K562 (cell line): Measurements from ENCODE around the gene ITGB2. TPM values are rescaled to one million over a fixed set of nuclear protein-coding genes. Genes with fewer than 3 reads are reported as not detected.

Experiments
- ARID1B ChIP-seq: fragments of 450-650 bp; IDR thresholded peaks from 2 replicates; pipeline ENCODE4 v1.6.1; 2016; ENCODE audit warnings: antibody characterized with exemption, mild to moderate bottlenecking, inconsistent platforms
- BRD9 ChIP-seq: fragments of 450-650 bp; IDR thresholded peaks from 2 replicates; pipeline ENCODE4 v1.6.1; 2018; ENCODE audit warnings: low read depth; ENCODE audit not compliant: partially characterized antibody
- CEBPG ChIP-seq, 3 experiments: fragments of 200-800 bp in 1 of 3; sonication (Bioruptor generic) in 1 of 3; sonication (generic) in 1 of 3; formaldehyde crosslinking in 1 of 3; IDR thresholded peaks in 2 of 3; conservative IDR thresholded peaks in 1 of 3; 2 replicates each; pipeline versions ENCODE4 v1.6.1 to v1.8.0; 2016 to 2022; ENCODE audit warnings: missing compliant biosample characterization in 2 of 3, missing genetic modification characterization in 2 of 3, mild to moderate bottlenecking in 1 of 3, missing genetic modification reagents in 1 of 3
- GATAD2A ChIP-seq: fragments of 450-650 bp; IDR thresholded peaks from 2 replicates; pipeline ENCODE4 v1.6.1; 2017
- HMG20A ChIP-seq: fragments of 450-650 bp; formaldehyde crosslinking; conservative IDR thresholded peaks from 2 replicates; pipeline ENCODE4 v1.4.0; 2020; ENCODE audit warnings: mild to moderate bottlenecking, mixed read lengths
- ILK ChIP-seq: fragments of 450-650 bp; IDR thresholded peaks from 2 replicates; pipeline ENCODE4 v1.6.1; 2016; ENCODE audit warnings: missing genetic modification characterization, low read depth, mild to moderate bottlenecking, missing compliant biosample characterization, moderate library complexity, borderline replicate concordance
- MIER1 ChIP-seq: fragments of 450-650 bp; IDR thresholded peaks from 2 replicates; pipeline ENCODE4 v1.6.1; 2016; ENCODE audit warnings: antibody characterized with exemption, mild to moderate bottlenecking, low read depth
- PHB2 ChIP-seq: fragments of 450-650 bp; IDR thresholded peaks from 2 replicates; pipeline ENCODE4 v1.6.1; 2017; ENCODE audit warnings: low read depth
- SRF ChIP-seq, 2 experiments: fragments of 250-450, 450-650 bp in 1 of 2; sonication (Bioruptor Pico) in 1 of 2; sonication (generic) in 1 of 2; formaldehyde crosslinking; IDR thresholded peaks; 2 replicates each; pipeline versions ENCODE4 v1.5.0 to v1.5.1; 2020 to 2022; ENCODE audit warnings: mild to moderate bottlenecking in 1 of 2, missing genetic modification reagents in 1 of 2
- SUPT5H ChIP-seq: fragments of 450-650 bp; IDR thresholded peaks from 2 replicates; pipeline ENCODE4 v1.6.1; 2016
- U2AF1 ChIP-seq: fragments of 200-400 bp; formaldehyde crosslinking; optimal IDR thresholded peaks from 2 replicates; pipeline ENCODE3; 2017; ENCODE audit warnings: mild to moderate bottlenecking, low read depth, low read length, moderate library complexity
- U2AF2 ChIP-seq: fragments of 200-400 bp; formaldehyde crosslinking; optimal IDR thresholded peaks from 2 replicates; pipeline ENCODE3; 2017; ENCODE audit warnings: low read depth, mild to moderate bottlenecking, low read length
- ZFP36 ChIP-seq: fragments of 150-350 bp; IDR thresholded peaks from 2 replicates; pipeline ENCODE4 v1.6.1; 2018; ENCODE audit warnings: low read length, low read depth; ENCODE audit not compliant: partially characterized antibody
- ZNF134 ChIP-seq: fragments of 250-450 bp; sonication (Bioruptor Pico); conservative IDR thresholded peaks from 2 replicates; pipeline ENCODE4 v1.4.0; 2020
- ZNF384 ChIP-seq: IDR thresholded peaks from 2 replicates; pipeline ENCODE4 v1.6.1; 2012; ENCODE audit warnings: low read depth, low read length, improper control_type of control experiment
- ZNF707 ChIP-seq: fragments of 250-450 bp; sonication (Bioruptor Pico); conservative IDR thresholded peaks from 2 replicates; pipeline ENCODE4 v1.8.0; 2022; ENCODE audit warnings: inconsistent platforms, mild to moderate bottlenecking, moderate library complexity
- ZNF780A ChIP-seq: fragments of 250-450 bp; sonication (Bioruptor Pico); IDR thresholded peaks from 2 replicates; pipeline ENCODE4 v1.5.0; 2021; ENCODE audit warnings: mild to moderate bottlenecking
- polyA plus RNA-seq, 8 experiments: library from polyadenylated mRNA; depleted of rRNA in 4 of 8; stranded (reverse) in 5 of 8; unstranded in 3 of 8; fragments of >200 nt; fragmentation: Nextera tagmentation in 2 of 8; fragmentation: Illumina TruSeq in 1 of 8; extraction: Ambion mirVana in 2 of 8; extraction: Trizol in 1 of 8; gene quantifications; 2 replicates each; pipeline versions ENCODE4 v1.2.1 to v1.2.3, GENCODE V29; 2011 to 2014; ENCODE audit warnings: inconsistent platforms in 1 of 8, missing spikeins in 1 of 8
- total RNA-seq, 7 experiments: library from RNA; depleted of rRNA in 6 of 7; stranded (reverse); fragments of >200 nt in 6 of 7; fragmentation: Illumina TruSeq in 2 of 7; extraction: Trizol in 2 of 7; gene quantifications; 2 replicates each; pipeline versions ENCODE4 v1.2.1 to v1.2.3, GENCODE V29; 2011 to 2021; ENCODE audit warnings: low replicate concordance in 1 of 7
- TF ChIP-seq, protein P1 (sequence below): IDR thresholded peaks from 2 replicates; pipeline ENCODE4 v1.6.1; 2011; ENCODE audit warnings: borderline replicate concordance, low read depth, mild to moderate bottlenecking, moderate library complexity, low read length; ENCODE audit not compliant: insufficient read depth, poor library complexity, severe bottlenecking
- TF ChIP-seq, protein P2 (sequence below): fragments of 450-650 bp; IDR thresholded peaks from 2 replicates; pipeline ENCODE4 v1.6.1; 2016; ENCODE audit warnings: antibody characterized with exemption
- TF ChIP-seq, protein P3 (sequence below): fragments of 250-450 bp; sonication (Bioruptor Pico); IDR thresholded peaks from 2 replicates; pipeline ENCODE4 v1.5.0; 2020; ENCODE audit warnings: mild to moderate bottlenecking
- TF ChIP-seq, protein P4 (sequence below), 3 experiments: fragments of 200-800 bp in 1 of 3; sonication (Bioruptor generic) in 1 of 3; sonication (generic) in 1 of 3; formaldehyde crosslinking in 1 of 3; IDR thresholded peaks; 2 replicates each; pipeline versions ENCODE4 v1.6.1 to v1.8.0; 2016 to 2022; ENCODE audit warnings: mild to moderate bottlenecking in 2 of 3, missing compliant biosample characterization in 2 of 3, missing genetic modification characterization in 2 of 3, missing genetic modification reagents in 1 of 3

ITGB2 gene
- total and polyA plus RNA-seq, 9 of the 15 experiments (the other 6 are each of a cell fraction or from before 2014, with no cell fraction given) = 0.07 to 1.3 (median 0.51) TPM; not detected in 2

DNA sequence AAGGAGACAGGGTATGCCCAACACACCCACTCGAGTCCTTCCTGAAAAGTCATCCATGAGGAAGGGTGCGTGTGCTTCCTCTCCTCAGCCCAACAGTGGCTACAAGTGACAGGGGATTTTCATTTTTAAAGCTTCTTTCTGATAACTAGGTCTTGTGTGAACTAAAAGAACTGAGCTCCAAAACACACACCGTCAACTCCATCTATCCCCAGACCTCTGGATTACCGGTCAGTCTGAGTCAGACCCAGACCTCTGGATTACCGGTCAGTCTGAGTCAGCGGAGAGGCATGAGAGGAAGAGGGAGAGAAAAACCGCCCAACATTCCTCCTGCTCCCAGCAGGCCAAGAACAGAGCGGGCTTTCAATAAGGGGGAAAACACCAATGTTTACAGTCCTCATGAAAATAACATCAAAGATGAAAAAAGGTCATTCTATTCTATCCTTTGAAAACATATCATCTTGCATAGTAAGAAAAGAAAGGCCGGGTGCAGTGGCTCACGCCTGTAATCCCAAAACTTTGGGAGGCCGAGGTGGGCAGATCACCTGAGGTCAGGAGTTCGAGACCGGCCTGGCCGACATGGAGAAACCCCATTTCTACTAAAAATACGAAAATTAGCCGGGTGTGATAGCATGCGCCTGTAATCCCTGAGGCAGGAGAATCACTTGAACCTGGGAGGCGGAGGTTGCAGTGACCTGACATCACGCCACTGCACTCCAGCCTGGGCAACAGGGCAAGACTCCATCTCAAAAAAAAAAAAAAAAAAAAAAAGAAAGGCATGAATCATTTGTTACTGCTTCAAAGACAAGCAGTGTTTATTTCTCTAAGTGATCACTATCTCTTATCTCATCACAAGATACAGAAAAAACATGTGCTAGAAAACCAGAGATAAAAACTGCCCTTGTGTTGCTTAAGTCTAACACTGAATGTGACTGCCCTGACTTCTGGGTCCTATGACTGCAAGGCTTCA lies 50.6 kb downstream of the ITGB2 start (continued):
- TF ChIP-seq SRF (CRISPR knock-in tag; IDR thresholded peaks at IDR 0.05) (no peak), ZNF707 (CRISPR knock-in tag) (no peak), ARID1B (peak; percentile 81), ZNF134 (CRISPR knock-in tag) (no peak), PHB2 (no peak), SUPT5H (no peak), GATAD2A (no peak), BRD9 (no peak), CEBPG (CRISPR knock-in tag; IDR thresholded peaks at IDR 0.05) (no peak; the same call in 1 of the 2 replicates), CEBPG (tag; conservative IDR thresholded peaks at IDR 0.05 in 1 of 2, IDR thresholded peaks at IDR 0.05 in 1 of 2) (peak in 1 of 2 experiments; percentile 56; a peak in 1 of 4 replicates), U2AF1 (no peak), ZFP36 (no peak), ZNF384 (peak; percentile 67), U2AF2 (no peak), MIER1 (no peak; the same call in 1 of the 2 replicates), ILK (tag) (no peak), HMG20A (CRISPR knock-in tag) (no peak), ZNF780A (no peak)
- TF ChIP-seq, protein P1, sequence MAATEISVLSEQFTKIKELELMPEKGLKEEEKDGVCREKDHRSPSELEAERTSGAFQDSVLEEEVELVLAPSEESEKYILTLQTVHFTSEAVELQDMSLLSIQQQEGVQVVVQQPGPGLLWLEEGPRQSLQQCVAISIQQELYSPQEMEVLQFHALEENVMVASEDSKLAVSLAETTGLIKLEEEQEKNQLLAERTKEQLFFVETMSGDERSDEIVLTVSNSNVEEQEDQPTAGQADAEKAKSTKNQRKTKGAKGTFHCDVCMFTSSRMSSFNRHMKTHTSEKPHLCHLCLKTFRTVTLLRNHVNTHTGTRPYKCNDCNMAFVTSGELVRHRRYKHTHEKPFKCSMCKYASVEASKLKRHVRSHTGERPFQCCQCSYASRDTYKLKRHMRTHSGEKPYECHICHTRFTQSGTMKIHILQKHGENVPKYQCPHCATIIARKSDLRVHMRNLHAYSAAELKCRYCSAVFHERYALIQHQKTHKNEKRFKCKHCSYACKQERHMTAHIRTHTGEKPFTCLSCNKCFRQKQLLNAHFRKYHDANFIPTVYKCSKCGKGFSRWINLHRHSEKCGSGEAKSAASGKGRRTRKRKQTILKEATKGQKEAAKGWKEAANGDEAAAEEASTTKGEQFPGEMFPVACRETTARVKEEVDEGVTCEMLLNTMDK = no peak
- TF ChIP-seq, protein P2, sequence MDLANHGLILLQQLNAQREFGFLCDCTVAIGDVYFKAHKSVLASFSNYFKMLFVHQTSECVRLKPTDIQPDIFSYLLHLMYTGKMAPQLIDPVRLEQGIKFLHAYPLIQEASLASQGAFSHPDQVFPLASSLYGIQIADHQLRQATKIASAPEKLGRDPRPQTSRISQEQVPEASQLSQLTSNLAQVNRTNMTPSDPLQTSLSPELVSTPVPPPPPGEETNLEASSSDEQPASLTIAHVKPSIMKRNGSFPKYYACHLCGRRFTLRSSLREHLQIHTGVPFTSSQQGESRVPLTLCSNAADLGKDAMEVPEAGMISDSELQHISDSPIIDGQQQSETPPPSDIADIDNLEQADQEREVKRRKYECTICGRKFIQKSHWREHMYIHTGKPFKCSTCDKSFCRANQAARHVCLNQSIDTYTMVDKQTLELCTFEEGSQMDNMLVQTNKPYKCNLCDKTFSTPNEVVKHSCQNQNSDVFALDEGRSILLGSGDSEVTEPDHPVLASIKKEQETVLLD = 0 out of 2 replicates have a peak, but pooled peaks have one; percentile 12
- TF ChIP-seq, protein P3, sequence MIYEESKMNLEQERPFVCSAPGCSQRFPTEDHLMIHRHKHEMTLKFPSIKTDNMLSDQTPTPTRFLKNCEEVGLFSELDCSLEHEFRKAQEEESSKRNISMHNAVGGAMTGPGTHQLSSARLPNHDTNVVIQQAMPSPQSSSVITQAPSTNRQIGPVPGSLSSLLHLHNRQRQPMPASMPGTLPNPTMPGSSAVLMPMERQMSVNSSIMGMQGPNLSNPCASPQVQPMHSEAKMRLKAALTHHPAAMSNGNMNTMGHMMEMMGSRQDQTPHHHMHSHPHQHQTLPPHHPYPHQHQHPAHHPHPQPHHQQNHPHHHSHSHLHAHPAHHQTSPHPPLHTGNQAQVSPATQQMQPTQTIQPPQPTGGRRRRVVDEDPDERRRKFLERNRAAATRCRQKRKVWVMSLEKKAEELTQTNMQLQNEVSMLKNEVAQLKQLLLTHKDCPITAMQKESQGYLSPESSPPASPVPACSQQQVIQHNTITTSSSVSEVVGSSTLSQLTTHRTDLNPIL (CRISPR knock-in tag) = no peak
- TF ChIP-seq, protein P4, sequence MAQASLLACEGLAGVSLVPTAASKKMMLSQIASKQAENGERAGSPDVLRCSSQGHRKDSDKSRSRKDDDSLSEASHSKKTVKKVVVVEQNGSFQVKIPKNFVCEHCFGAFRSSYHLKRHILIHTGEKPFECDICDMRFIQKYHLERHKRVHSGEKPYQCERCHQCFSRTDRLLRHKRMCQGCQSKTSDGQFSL (CRISPR knock-in tag; IDR thresholded peaks at IDR 0.05) = no peak
- TF ChIP-seq, protein P4 (tag; IDR thresholded peaks at IDR 0.05) = no peak
